Heart left ventricle (tissue), 16 donors: ENCODE results near the gene KIF16B. TPM values are rescaled to one million over a fixed set of nuclear protein-coding genes. Genes with fewer than 3 reads are reported as not detected.

Source experiments
- ATAC-seq, 4 donors: fragments of 200-7000 bp; cut with Tn5 transposase; one replicate each; pipeline ENCODE4 v1.9.1; 2020 to 2022; ENCODE audit warnings: moderate library complexity in 4 of 4, mild to moderate bottlenecking in 3 of 4, moderate number of reproducible peaks in 1 of 4
- DNase-seq, 5 donors: peaks; one replicate each; pipeline ENCODE4 v3.0.0-alpha.2; 2020
- H3K27ac ChIP-seq, 12 donors: fragments of 200-600 bp; sonication (generic) in 4 of 12; one replicate each; pipeline versions ENCODE4 v1.5.0 to v1.8.0; 2016 to 2022; ENCODE audit warnings: mild to moderate bottlenecking in 2 of 12
- H3K27me3 ChIP-seq, 9 donors: fragments of 200-600 bp; sonication (generic) in 2 of 9; one replicate each; pipeline versions ENCODE4 v1.5.1 to v1.8.0; 2016 to 2022; ENCODE audit warnings: mild to moderate bottlenecking in 3 of 9
- H3K36me3 ChIP-seq, 9 donors: fragments of 200-600 bp; sonication (generic) in 2 of 9; one replicate each; pipeline versions ENCODE4 v1.5.0 to v1.8.0; 2018 to 2022; ENCODE audit warnings: mild to moderate bottlenecking in 2 of 9
- H3K4me1 ChIP-seq, 12 donors: fragments of 200-600 bp; sonication (generic) in 4 of 12; one replicate each; pipeline versions ENCODE4 v1.5.0 to v1.8.0; 2016 to 2022; ENCODE audit warnings: mild to moderate bottlenecking in 3 of 12
- H3K4me3 ChIP-seq, 12 donors: fragments of 200-600 bp; sonication (generic) in 4 of 12; one replicate each; pipeline versions ENCODE4 v1.5.0 to v1.8.0; 2017 to 2022; ENCODE audit warnings: mild to moderate bottlenecking in 9 of 12, moderate library complexity in 4 of 12
- H3K9me3 ChIP-seq, 12 donors: fragments of 200-600 bp; sonication (generic) in 4 of 12; one replicate each; pipeline versions ENCODE4 v1.5.0 to v1.8.0; 2016 to 2022; ENCODE audit warnings: mild to moderate bottlenecking in 1 of 12
- CTCF ChIP-seq, 12 donors: fragments of 200-600 bp; sonication (generic) in 4 of 12; IDR thresholded peaks; one replicate each; pipeline versions ENCODE4 v1.5.0 to v1.8.0; 2018 to 2022; ENCODE audit warnings: antibody characterized with exemption in 12 of 12, mild to moderate bottlenecking in 5 of 12
- POLR2A ChIP-seq, 2 donors: fragments of 450-650 bp; IDR thresholded peaks; one replicate each; pipeline ENCODE4 v1.6.1; 2017; ENCODE audit warnings: antibody characterized with exemption in 2 of 2, mild to moderate bottlenecking in 2 of 2, moderate library complexity in 2 of 2
- WGBS, 4 donors: extraction: QIAGEN DNeasy Blood & Tissue Kit in 2 of 4; methylation state at CpG; one replicate each; pipeline versions ENCODE4 v1.1.5 to v1.1.7; 2013 to 2018; 5-methylcytosine and 5-hydroxymethylcytosine counted together
- intact Hi-C, 10 donors: fragments of 100-400 bp; cut with DNase I; formaldehyde crosslinking; loops; one replicate each; pipeline versions ENCODE4 v1.11.1 to v1.14.2; 2022
- polyA plus RNA-seq, 2 donors: library from polyadenylated mRNA; stranded (reverse); fragments of 200-250 nt; gene quantifications; one replicate each; pipeline ENCODE4 v1.2.3, GENCODE V29; 2013
- total RNA-seq, 9 donors: library from RNA; depleted of rRNA in 2 of 9; stranded (reverse); fragments of >200 nt in 2 of 9; fragmentation: NEBNext Ultra II Directional in 3 of 9; extraction: Animal tissue kit (Norgen Biotek cat#: 25700) in 3 of 9; gene quantifications; one replicate each; pipeline versions ENCODE4 v1.1.0 to v1.2.4, GENCODE V29; 2016 to 2023
- donor health status: ischemic (EF 13 %, LVEDD 7.1; RV severe dilation, severe dysfunction).
- donor health status: healthy with polysubstance abuse.
- donor health status: DM: no; HTN: yes; CAD: no.
- donor health status: DM: no; HTN: no; CAD: no.
- donor health status: ischemic (EF 25% LVEDD 6.9; RV normal size, moderate dysfunction).
- donor health status: ischemic (EF 25% LVEDD 5.7; RV mildly dilated, moderate dysfunction).
- donor health status: healthy.
- donor health status: DM: yes; HTN: yes; CAD: no.
- donor health status: ischemic (EF 35%, LVEDD 5.7; RV mildly dilated, moderate dysfunction).
- donor health status: nonischemic (EF 11% LVEDD 7.7; RV severe dilation, severe dysfunction).
- donor health status: DM: yes; HTN: yes; CAD: no.
- donor health status: PGD.
- donor health status: ischemic (EF 29% LVEDD 5.4; RV normal size, mild dysfunction).
- donor health status: nonischemic (EF 23%, LVEDD 6.1; RV moderate dilation, normal function).

KIF16B gene
- total and polyA plus RNA-seq, 11 donors, result 8.8 to 31.8 (median 17.8) TPM

- Histone ChIP-seq H3K9me3 (no peaks in the 10 kb centered on the region), H3K27me3 (no peaks in the 10 kb centered on the region), H3K27ac (peak overlapping the region in 1 of 12 donors; percentile 13), H3K36me3 (no peaks in the 10 kb centered on the region), H3K4me1 (peaks cover 0 to 21% (median 8%) of the 10 kb centered on the region in 12 donors), H3K4me3 (no peak overlapping the region)
- no peak for DNase-seq
- no peak for TF ChIP-seq POLR2A (IDR thresholded peaks at IDR 0.05)
- TF ChIP-seq CTCF (IDR thresholded peaks at IDR 0.05), result no peak
- intact Hi-C loops, result no loop called here
- ATAC-seq, result peak in 1 of 4 donors; percentile 50
- 82 to 88% (median 88%) methylated on average over 5 of the region's 5 CpGs for WGBS, 4 donors
Observed at GRCh38 chr20:16552015-16552414, 21.2 kb downstream of the KIF16B start.

DNA sequence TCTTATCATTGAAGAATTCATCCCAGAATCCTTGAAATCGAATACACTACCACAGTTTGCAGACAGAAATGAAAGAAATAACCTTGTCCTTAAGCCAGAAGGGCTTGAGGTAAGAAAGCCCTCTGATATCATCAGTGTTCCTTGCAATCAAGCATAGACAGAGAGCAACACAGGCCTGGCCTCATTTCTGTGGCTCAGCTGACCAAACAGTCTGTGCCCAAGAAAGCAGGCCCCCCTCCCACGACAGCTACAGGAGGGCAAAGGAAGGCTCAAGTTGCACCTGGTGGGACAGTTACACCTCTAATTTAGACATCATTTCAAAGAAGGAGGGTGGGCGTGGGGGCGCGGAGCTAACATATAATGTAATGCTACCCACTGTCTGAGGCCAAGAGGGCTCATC lies 21.6 kb downstream of the KIF16B start:
- DNase-seq (no peak), ATAC-seq (no peak)
- H3K27me3 ChIP-seq, result no peaks in the 10 kb centered on the region
- 81 to 91% (median 88%) methylated on average over 5 of the region's 5 CpGs for WGBS, 4 donors
- peaks cover 0 to 19% (median 8%) of the 10 kb centered on the region in 12 donors for H3K4me1 ChIP-seq
- TF ChIP-seq CTCF (IDR thresholded peaks at IDR 0.05) (no peak), POLR2A (IDR thresholded peaks at IDR 0.05) (no peak)
- intact Hi-C loops, result no loop called here
- H3K9me3 ChIP-seq, result no peaks in the 10 kb centered on the region
- H3K27ac ChIP-seq, result peak overlapping the region in 1 of 12 donors; percentile 13
- H3K4me3 ChIP-seq, result no peak overlapping the region
- no peaks in the 10 kb centered on the region for H3K36me3 ChIP-seq

- no peak for DNase-seq
- Histone ChIP-seq H3K4me3 (no peak overlapping the region), H3K9me3 (no peaks in the 10 kb centered on the region), H3K27ac (no peak overlapping the region), H3K4me1 (peaks cover 0 to 5% (median 0%) of the 10 kb centered on the region in 12 donors), H3K27me3 (no peaks in the 10 kb centered on the region), H3K36me3 (no peaks in the 10 kb centered on the region)
- no peak for TF ChIP-seq POLR2A (IDR thresholded peaks at IDR 0.05)
- no peak for TF ChIP-seq CTCF (IDR thresholded peaks at IDR 0.05)
- intact Hi-C loops, result no loop called here
- no peak for ATAC-seq
- 90 to 94% (median 92%) methylated on average over 12 of the region's 12 CpGs for WGBS, 4 donors
Observed at GRCh38 chr20:16548068-16548672, 25.1 kb downstream of the KIF16B start.

DNA sequence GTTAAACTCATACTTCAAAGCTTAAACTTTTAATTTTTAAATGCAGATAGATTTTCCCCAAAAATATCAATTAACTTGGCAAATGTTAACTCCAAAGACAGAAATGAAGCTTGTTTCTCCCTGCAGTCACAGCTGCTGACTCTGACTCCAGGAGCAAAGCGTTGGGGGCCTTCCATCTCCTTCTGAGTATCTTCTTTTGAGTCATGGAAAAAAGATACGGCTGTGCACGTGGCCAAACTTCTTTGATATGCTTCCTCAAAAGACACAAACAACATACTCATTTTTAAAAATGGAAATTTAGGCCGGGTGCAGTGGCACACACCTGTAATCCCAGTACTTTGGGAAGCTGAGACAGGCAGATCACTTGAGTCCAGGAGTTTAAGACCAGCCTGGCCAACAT lies 28.3 kb downstream of the KIF16B start:
- 66 to 78% (median 75%) methylated on average over 4 of the region's 4 CpGs for WGBS, 4 donors
- Histone ChIP-seq H3K27ac (no peak overlapping the region), H3K36me3 (no peaks in the 10 kb centered on the region), H3K4me1 (peaks cover 0 to 26% (median 10%) of the 10 kb centered on the region in 12 donors), H3K27me3 (no peaks in the 10 kb centered on the region), H3K9me3 (no peaks in the 10 kb centered on the region), H3K4me3 (no peak overlapping the region)
- TF ChIP-seq CTCF (IDR thresholded peaks at IDR 0.05), result no peak
- no peak for TF ChIP-seq POLR2A (IDR thresholded peaks at IDR 0.05)
- intact Hi-C loops, result no loop called here
- no peak for DNase-seq
- ATAC-seq, result no peak
